NCI-H2227 (cell line): ENCODE data around the gene IER3.

Experiments used
- DNase-seq: peaks from one replicate; lab custom pipeline; 2025; ENCODE audit not compliant: unreplicated experiment; lab: John Stamatoyannopoulos, UW

IER3 gene, protein sequence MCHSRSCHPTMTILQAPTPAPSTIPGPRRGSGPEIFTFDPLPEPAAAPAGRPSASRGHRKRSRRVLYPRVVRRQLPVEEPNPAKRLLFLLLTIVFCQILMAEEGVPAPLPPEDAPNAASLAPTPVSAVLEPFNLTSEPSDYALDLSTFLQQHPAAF

DNA sequence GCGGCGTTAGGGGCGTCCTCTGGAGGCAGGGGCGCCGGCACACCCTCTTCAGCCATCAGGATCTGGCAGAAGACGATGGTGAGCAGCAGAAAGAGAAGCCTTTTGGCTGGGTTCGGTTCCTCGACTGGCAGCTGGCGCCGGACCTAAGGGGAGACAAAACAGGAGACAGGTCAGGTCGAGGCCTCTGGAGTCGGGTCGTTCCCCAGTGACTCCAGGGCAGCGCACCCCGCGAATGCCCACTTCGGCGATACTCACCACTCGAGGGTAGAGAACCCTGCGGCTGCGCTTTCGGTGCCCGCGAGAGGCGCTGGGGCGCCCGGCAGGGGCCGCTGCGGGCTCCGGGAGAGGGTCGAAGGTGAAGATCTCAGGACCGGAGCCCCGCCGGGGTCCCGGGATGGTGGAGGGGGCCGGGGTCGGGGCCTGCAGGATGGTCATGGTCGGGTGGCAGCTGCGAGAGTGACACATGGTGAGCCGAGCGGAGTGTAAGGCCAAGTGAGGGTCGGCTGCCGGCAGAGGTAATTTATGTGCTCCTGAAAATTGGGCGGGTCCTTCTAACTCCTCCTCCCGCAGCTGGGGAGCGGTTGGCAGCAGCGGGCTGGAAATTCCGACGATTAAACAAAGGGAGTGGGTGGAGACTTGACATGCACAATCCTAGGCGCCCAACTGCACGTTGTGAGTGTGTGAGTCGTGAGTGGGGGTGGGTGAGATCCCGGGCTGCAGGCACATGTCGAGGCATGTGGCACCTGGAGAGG, at the start of gene IER3:
TSS of gene IER3 (minus strand) at position 494 of the 752 bp plus-strand sequence. CDS start at position 465, 29 bp downstream.
- DNase-seq = no peak

DNA sequence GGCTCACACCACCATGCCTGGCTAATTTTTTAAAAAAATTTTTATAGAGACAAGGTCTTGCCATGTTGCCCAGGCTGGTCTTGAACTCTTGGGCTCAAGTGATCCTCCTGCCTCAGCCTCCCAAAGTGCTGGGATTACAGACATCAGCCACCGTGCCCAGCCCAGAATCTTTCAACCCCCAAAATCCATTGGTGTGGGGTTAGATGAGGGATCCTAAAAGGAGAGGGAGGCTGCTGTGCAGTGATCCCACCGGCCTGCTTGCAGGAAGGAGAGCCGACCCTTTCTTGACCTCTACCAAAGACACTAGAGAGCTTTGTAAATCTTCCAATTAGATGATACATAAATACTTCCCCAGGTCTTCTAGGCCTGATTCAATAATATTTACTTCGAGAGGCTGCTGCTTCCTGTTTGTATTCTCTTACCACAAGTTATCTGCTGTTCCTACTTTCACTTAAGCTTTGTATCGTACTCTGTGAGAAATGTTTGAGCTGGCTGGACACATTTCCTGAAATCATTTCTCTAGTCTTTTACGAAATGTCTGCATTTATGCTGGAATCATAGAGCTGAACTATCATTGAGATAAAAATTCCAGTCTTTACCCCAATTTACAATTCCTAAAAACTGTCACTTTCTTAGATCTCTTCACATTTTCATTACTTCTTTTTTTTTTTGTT, 49.3 kb upstream of the IER3 start:
- DNase-seq = no peak

DNA sequence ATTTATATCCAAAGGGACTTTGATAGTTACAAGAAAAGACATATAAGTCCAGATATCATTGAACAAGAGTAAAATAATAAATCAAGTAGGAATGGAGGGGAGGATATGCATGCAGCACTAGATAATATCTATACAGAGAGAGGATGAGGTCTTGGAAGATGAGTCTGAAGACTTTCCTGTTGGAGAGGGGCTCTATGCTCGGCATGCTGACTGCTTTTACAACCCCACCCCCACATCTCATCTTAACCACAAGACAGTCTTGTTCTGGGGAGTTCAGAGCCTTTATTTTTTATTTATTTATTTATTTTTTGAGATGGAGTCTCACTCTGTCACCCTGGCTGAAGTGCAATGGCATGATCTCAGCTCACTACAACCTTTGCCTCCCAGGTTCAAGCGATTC, 48.4 kb upstream of the IER3 start:
- no peak for DNase-seq

DNA sequence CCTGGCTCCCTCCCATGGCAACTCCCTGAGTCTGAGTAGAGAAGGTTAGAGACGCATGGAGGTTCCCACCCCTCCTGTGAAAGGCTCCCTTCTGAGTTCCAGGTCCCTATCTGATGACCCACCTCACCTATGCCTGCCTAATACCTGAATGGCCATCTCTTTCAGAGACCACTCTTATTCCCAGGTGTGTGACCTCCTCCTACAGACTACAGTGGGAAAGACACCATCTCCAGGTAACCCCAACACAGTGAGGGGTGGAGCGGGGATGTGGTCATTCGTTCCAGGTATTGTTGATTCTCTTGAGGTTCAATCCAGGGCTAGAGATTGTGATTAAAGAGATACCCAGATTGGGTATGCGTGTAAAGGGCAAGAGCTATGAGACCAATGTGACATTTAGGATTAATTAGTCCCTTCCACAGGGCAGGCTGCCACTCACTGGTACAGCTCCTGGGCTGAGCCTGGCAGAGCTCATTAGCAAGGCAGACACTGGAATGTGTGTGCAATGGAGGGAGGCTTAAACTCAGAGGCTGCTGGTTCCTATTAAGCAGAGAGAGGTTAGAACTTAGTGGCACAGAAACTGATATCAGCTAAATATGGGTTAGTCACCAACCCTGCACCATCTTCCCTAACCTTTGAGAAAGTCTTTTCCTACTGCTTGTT, 46.5 kb upstream of the IER3 start:
- DNase-seq = no peak

DNA sequence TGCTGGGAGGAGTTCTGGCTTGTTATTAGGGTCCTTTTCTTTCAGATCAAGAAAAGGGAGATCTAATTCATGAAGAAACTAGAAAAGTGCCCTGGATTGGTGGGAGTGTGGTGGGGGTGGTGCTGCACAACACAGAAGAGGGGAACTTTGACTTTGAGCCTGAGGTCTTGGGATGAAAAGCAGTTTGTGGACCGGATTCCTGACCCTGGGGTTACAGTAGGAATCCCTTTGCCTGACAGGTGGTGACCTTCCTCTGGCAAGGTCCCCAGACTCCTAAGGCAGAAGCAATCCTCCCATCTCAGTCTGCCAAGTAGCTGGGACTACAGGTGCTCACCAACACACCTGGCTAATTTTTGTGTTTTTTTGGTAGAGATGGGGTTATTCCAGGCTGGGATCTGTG, 45.3 kb upstream of the IER3 start:
- DNase-seq = no peak

DNA sequence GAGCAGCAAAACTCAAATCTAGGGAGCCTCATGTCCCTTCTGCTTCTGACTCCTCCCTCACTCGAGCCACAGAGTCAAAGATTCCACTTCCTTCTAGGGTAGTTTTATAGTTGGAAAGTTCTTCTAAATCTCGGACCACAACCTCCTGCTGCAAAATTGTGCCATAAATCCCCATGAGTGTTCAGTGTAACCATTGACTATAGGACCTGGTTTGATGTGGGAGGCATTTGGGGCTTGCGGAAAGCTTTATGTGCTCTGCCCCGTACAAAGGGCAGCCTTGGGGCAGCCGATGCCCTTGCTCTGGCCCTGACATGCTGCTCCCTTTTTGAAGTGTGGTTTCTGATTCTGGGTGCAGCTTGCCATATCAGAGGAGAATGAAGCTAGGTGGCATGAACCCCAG, 43.6 kb upstream of the IER3 start:
- DNase-seq = no peak

DNA sequence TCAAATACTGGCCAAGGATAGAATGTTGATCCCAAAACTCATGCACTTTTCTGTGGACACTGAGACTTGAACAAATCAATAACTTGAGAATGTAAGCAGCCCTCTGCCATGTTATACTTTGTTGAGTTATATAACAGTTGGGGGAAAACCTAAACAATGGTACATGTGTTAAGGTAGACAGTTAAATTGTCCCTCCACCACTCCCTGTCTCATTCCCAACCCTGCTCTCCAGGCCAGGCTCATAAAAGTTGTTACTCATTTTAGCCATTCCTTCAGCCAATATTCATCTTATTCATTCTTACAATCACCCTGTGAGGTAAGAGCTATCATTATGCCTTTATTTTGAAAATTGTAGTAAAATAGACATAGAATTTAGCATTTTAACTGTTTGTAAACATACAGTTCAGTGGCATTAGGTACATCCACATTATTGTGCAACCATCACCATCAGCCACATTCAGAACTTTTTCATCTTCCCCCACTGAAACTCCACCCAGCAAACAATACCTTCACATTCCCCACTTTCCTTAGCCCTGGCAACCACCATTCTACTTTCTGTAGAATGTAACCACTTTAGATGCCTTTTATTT, 38.2 kb upstream of the IER3 start:
- DNase-seq = no peak

DNA sequence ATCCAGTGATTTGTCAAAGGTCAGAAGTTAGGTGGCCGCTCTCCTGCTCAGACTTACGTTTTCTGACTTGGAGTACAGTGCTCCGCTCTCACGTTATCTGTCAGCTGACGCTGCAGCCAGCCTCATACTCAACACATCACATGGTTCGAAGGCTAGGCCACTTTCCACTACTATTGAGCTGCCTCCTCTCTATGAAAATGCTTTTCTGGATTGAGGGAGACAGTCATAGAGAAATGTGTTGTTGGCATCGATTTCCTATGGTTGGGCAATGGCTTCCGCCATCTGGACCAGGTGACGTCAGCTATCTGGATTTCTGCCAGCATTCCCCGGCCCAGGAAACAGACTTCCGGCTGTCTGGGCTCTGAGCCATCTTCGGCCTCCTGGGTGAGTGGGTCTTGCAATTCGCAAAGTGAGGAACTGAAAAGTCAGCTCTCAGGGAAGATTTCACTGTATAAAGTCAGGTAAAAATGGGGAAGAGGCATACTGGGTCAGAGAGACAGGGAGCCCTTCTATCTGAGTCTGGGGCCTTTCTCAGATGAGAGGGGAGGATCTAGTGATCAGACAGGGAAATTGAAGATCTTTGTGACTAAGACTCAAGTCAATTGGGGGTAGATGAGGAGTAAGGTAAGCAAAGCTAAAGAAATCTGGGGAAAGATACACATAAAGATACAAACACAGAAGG, 37.5 kb upstream of the IER3 start:
- DNase-seq = peak; percentile 92

DNA sequence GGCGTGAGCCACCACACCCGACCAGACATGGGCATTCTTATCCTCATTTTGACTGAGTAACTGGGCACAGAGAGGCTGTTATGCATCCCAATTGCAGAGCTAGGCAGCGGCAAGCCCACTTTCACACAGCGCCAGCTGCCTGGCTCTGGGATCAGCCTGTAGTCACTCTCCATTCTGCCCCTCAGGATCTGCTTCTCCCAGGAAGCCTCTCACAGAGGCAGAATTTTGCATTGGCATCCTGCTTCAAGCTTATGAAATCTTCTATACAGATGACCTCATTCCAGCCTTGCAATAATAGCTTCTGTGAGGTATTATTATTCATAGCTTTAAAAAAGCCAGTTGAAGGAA, 37.0 kb upstream of the IER3 start:
- DNase-seq = peak; percentile 58

DNA sequence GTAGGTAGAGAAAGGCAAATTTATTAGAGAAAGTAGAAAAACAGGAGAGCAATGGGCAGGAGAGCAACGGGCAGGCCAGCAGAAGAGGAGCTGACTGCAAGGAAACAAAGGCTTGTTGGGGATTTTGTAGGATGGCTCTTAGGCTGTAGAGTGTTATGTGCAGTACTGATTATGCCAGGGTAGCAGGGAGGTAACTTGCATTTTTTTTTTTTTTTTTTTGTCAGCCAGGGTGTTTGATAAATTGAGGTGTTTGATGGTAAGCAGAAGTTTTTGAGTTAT, 36.2 kb upstream of the IER3 start:
- DNase-seq = no peak

DNA sequence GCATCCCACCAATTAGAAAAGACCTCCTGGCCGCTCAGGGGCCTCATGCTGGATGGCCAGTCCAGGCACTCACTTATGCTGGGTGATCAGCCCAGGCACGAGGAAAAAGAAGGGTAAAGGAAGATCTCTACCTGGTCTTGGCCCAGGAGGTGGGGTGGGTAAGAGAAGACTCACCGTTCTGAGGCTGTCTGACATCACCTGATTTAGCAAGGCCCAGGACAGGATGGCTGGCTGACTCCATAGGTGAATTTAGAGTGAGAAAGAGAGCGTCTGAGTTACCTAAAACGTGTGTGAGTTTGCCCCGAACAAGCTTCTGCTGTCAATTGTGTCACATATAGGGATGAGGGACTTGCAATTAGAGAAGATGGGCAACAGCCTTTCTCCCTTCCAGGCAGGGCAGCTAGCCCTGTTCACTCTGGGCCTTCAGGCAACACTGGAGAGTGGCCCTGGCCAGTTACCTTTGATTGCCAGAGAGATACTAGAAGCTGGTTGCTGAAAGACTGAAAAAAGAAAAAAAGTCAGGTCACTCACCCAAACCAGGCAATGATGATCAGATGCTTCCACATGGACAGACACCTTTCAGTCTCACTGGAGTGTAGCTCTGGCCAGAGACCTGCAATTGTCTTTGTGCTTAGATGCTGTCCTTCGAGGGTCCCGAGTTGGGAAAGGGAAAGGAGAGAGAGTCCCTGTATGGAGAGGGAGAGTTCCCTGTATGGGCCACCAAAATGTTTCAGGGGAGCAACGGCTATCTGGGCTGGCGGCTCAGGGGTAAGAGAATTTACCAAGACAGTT, 35.7 kb upstream of the IER3 start:
- no peak for DNase-seq

DNA sequence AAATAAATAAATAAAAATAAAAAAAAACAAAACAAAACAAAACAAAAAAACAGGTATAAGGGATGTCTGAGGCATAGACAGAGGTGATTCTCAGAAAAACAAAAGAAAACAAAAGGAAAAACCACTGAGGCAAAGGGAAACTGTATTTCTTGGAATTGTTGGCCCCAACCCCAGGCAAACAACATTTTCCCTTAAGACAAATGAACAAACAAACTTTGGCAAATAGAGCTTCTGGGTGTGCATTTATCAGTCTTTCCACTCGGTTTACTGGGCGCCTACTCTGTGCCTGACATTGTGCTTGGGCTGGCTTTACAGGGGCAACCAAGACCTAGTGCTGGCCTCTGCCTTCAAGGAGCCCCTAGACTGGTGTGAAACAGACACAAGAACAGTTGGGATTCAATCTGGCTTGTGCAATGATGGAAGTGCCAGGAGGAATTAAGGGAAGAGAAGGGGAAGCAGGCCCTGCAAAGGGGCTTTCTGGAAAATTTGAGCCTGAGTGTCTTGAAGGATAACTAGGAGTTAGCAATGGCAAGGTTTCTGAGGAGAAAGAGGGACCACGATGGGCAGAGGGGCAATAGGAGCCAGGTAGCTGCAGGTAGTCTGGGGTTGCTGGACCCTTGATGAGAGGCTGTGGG, 33.8 kb upstream of the IER3 start:
- DNase-seq = no peak

DNA sequence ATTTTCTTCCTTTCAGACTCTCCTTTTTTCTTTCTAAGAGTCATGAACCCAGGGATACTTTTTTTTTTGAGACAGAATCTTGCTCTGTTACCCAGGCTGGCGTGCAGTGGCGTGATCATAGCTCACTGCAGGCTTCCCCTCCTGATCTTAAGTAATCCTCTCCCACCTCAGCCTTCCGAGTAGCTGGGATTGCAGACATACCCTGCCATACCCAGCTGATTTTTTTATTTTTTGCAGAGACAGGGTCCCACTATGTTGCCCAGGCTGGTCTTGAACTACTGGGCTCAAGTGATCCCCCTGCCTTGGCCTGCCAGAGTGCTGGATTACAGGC, 32.8 kb upstream of the IER3 start:
- no peak for DNase-seq

DNA sequence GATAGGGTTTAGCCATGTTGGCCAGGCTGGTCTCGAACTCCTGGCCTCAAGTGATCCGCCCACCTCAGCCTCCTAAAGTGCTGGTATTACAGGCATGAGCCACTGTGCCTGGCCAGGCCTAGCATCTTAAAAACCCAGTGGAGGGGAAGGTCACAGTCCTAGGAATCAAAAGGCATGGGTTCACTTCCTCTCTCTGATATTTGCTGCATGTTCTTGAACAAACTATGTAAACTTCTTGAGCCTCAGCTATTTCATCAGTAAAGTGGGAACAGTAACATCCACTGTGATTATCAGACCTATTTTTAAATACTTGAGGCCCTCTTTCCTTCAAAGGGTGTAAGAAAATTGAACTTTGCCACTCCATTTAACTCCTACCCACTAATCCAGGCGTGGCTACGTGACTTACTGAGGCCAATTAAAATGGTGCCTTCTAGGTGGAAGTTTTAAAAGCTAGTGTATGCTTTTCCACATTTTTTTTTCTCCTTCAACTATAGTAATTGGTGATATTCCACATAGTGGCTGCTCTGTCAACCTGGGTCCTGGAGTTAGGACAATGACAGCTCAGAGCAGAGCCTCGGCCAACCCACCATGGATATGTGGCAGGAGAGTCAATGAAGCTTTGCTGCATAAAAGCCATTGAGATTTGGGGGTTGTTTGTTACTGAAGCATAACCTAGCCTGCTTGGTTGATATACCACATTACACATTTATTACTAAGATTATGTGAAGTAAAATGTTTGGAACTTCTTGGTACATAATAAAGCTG, 32.2 kb upstream of the IER3 start:
- no peak for DNase-seq

DNA sequence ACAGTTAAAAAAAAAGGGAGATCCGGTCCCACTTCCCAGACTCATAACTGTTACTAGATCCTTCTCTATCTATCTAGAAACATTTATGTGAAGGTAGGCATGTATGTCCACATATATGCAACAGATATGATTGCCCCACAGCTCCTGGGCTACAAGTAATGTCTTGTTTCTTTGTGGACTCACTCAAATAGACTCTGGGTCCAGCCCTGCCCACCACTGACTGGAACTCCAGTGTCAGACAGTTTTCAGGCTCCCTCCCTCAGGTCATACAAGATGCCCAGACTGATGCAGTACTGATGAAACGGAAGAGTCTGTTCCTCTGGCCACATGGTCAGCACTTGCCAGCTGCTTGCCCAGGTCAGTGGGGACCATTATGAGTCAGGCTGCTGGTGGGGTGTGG, 30.8 kb upstream of the IER3 start:
- no peak for DNase-seq

DNA sequence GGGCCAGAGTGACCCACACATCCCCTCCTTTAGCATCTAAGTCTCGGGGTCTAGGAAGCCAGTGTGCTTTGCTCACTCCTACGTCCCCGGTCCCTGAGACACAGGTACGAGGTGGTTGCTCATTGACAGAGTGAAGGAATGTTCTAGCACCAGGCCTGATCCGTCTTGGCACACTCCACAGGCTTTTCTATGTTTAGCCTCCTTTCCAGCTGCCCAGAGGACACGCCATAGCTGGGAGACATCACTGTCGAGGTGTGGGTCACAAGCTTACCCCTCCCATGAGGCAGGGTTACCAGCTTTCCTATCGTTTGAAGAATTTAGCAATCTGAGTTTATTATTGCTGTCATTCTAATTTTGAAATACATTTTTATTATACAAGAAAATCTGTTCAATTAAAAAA, 30.4 kb upstream of the IER3 start:
- no peak for DNase-seq

DNA sequence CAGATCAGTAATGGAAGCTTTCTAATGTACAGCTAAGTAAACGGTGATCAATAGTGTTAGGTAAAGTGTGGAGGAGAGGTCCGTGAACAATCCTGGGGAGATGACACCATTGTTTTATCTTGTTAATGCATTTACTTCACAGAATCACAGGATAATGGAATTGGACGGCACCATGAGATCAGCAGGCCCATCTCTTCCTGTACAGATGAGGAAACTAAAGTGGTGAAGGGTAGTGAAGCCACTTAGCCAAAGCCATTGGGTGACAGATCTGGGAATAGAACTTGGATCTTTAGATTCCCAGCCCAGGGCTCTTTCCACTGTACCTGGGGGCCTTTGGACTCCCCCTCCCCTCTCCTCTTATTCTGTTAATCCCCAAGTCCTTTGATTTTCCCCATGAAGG, 26.2 kb upstream of the IER3 start:
- no peak for DNase-seq

DNA sequence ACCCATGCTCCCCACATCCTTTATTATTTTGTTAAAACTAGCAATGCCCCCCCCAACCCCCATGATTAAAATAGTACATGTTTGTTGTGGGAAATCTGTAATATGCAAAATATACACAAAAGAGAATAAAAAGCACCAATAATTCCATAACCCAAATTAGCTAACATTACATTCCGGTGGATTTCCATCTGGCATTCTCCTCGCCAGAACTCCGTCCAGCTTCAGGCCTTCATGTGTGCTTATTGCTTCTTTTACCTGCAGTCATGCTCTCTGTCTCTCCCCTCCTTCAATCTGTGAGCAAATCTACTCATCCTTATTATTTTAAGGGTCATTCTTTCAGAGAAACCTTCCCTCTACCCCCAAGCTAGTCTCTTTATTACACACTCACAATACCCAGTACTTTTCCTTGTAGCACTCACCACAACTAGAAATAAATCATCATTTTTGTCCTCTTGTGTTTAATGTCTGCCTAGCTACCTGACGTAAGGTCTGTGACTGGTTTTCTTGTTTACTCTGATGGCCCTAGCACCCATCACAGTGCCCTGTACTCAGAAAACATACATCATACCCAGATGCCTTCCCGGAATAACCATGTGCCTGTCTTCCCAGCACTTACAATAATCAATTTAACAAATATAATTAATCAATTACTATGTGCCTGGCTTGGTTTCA, 25.6 kb upstream of the IER3 start:
- no peak for DNase-seq
